K562 (cell line): ENCODE measurements around the gene PCNX2. TPM values are rescaled to one million over a fixed set of nuclear protein-coding genes. Genes with fewer than 3 reads are reported as not detected.

Experiments used
- ATAC-seq: fragments of 200-7000 bp; cut with Tn5 transposase; 3 replicates; pipeline ENCODE4 v1.9.1; 2020; ENCODE audit warnings: moderate library complexity
- BruUV-seq: library from RNA; stranded (reverse); fragments of 400-500 nt; replicated peaks from 2 replicates; lab custom pipeline; 2021; lab: Mats Ljungman, UMichigan
- CTCF ChIA-PET: fragments of 300-600 bp; formaldehyde crosslinking; extraction: SDS; loops from one replicate; lab custom pipeline; 2021; ENCODE audit warnings: low intra/inter-chr PET ratio; lab: Yijun Ruan, JAX
- POLR2A ChIA-PET: fragments of 300-600, 350-650 bp; sonication (Branson Sonifier 250); formaldehyde crosslinking; extraction: SDS; loops from one replicate; lab custom pipeline; 2021; ENCODE audit warnings: antibody characterized with exemption, inconsistent platforms; lab: Yijun Ruan, JAX
- DNase-seq, 4 experiments: peaks; one replicate each; pipeline versions ENCODE4 v3.0.0 to v3.0.0-alpha.2; 2011 to 2018; ENCODE audit warnings: low spot score in 3 of 4, mixed read lengths in 3 of 4; ENCODE audit errors: extremely low read depth in 1 of 4
- FAIRE-seq: peaks from 2 replicates; lab custom pipeline; 2011; peaks lifted over from hg19 to GRCh38; lab: Jason Lieb, UNC
- H2AFZ ChIP-seq: 2 replicates; pipeline ENCODE4 v1.6.0; 2011; ENCODE audit warnings: low read depth, low read length, control low read depth, inconsistent platforms
- H3K27ac ChIP-seq: fragments of 200-600 bp; 3 replicates; pipeline ENCODE4 v1.8.0; 2011; ENCODE audit warnings: low read depth, mild to moderate bottlenecking, control low read depth, inconsistent platforms, low read length, moderate library complexity, mixed read lengths; ENCODE audit errors: extremely low read depth
- H3K27me3 ChIP-seq, 2 experiments: fragments of 300-600 bp in 1 of 2; 2 replicates in 1 of 2; 3 replicates in 1 of 2; pipeline versions ENCODE4 v1.6.0 to v1.8.0; 2011; ENCODE audit warnings: inconsistent platforms in 2 of 2, low read length in 2 of 2, mild to moderate bottlenecking in 1 of 2, mixed read lengths in 1 of 2, moderate library complexity in 1 of 2; ENCODE audit not compliant: control insufficient read depth in 2 of 2, insufficient read depth in 2 of 2
- H3K36me3 ChIP-seq: fragments of 300-600 bp; 3 replicates; pipeline ENCODE4 v1.8.0; 2011; ENCODE audit warnings: mild to moderate bottlenecking, low read length, inconsistent platforms; ENCODE audit not compliant: control insufficient read depth, insufficient read depth
- H3K4me1 ChIP-seq, 2 experiments: fragments of 200-600 bp in 1 of 2; replicated peaks in 1 of 2; 2 replicates in 1 of 2; 3 replicates in 1 of 2; pipeline versions ENCODE4 v1.5.1 to v1.8.0; 2011; ENCODE audit warnings: inconsistent platforms in 2 of 2, low read length in 2 of 2, mild to moderate bottlenecking in 1 of 2, mixed read lengths in 1 of 2, moderate library complexity in 1 of 2; ENCODE audit not compliant: control insufficient read depth in 2 of 2, insufficient read depth in 2 of 2
- H3K4me2 ChIP-seq: 2 replicates; pipeline ENCODE4 v1.6.1; 2011; ENCODE audit warnings: low read length, control low read depth, inconsistent platforms, mixed read lengths; ENCODE audit not compliant: insufficient read depth
- H3K4me3 ChIP-seq: fragments of 200-600 bp; sonication (generic), shearing (Covaris generic); 2 replicates; pipeline ENCODE4 v1.5.1; 2016; ENCODE audit warnings: control low read depth, inconsistent platforms
- H3K79me2 ChIP-seq: fragments of 200-600 bp; 3 replicates; pipeline ENCODE4 v1.8.0; 2011; ENCODE audit warnings: low read length, inconsistent platforms; ENCODE audit not compliant: control insufficient read depth, insufficient read depth
- H3K9ac ChIP-seq, 2 experiments: 2 replicates each; pipeline versions ENCODE4 v1.6.0 to v1.6.1; 2011; ENCODE audit warnings: low read depth in 2 of 2, low read length in 2 of 2, control low read depth in 1 of 2, inconsistent platforms in 1 of 2, mild to moderate bottlenecking in 1 of 2, mixed read lengths in 1 of 2; ENCODE audit not compliant: insufficient read depth in 1 of 2
- H3K9me1 ChIP-seq: one replicate; pipeline ENCODE4 v1.6.0; 2011; ENCODE audit warnings: inconsistent platforms, mild to moderate bottlenecking, low read length, moderate library complexity; ENCODE audit not compliant: control insufficient read depth, insufficient read depth
- H3K9me3 ChIP-seq: replicated peaks from 2 replicates; pipeline ENCODE4 v1.5.1; 2011; ENCODE audit warnings: low read depth, low read length, inconsistent platforms; ENCODE audit not compliant: control insufficient read depth, insufficient read depth
- H4K20me1 ChIP-seq: replicated peaks from 2 replicates; pipeline ENCODE4 v1.6.1; 2011; ENCODE audit warnings: low read length, inconsistent platforms, mixed read lengths; ENCODE audit not compliant: control insufficient read depth, insufficient read depth
- ETV5 ChIP-seq: sonication (generic); formaldehyde crosslinking; IDR thresholded peaks from 2 replicates; pipeline ENCODE4 v1.4.0; 2020; ENCODE audit warnings: low read depth, mild to moderate bottlenecking, missing genetic modification reagents
- ETV6 ChIP-seq, 3 experiments: fragments of 150-350 bp in 1 of 3; sonication (generic) in 1 of 3; formaldehyde crosslinking in 1 of 3; IDR thresholded peaks; 2 replicates each; pipeline versions ENCODE4 v1.6.1 to v1.8.0; 2014 to 2022; ENCODE audit warnings: borderline replicate concordance in 2 of 3, low read depth in 2 of 3, antibody characterized with exemption in 1 of 3, low read length in 1 of 3, mild to moderate bottlenecking in 1 of 3, missing genetic modification reagents in 1 of 3
- ZFP1 ChIP-seq: fragments of 450-650 bp; formaldehyde crosslinking; IDR thresholded peaks from 2 replicates; pipeline ENCODE4 v1.4.0; 2020; ENCODE audit warnings: mild to moderate bottlenecking, mixed read lengths
- ZNF445 ChIP-seq: fragments of 250-450 bp; sonication (Bioruptor Pico); IDR thresholded peaks from 2 replicates; pipeline ENCODE4 v1.4.0; 2020; ENCODE audit warnings: low read depth, mild to moderate bottlenecking, moderate library complexity
- WGBS: fragments of 100-300 bp; shearing (Covaris generic); methylation state at CpG from one replicate; pipeline ENCODE4 v1.1.6; 2016; ENCODE audit warnings: low coverage, mixed read lengths; ENCODE audit not compliant: insufficient coverage; ENCODE audit errors: missing lambda C conversion rate; 5-methylcytosine and 5-hydroxymethylcytosine counted together
- in situ Hi-C: fragments of 300-500 bp; cut with MboI; formaldehyde crosslinking; loops from 4 replicates; pipeline ENCODE4 v1.15.0; 2018; ENCODE audit warnings: inconsistent platforms, mixed read lengths
- intact Hi-C: fragments of 100-400 bp; cut with micrococcal nuclease; formaldehyde crosslinking; loops from 2 replicates; pipeline ENCODE4 v1.14.2; 2022
- polyA plus RNA-seq, 8 experiments: library from polyadenylated mRNA; depleted of rRNA in 4 of 8; stranded (reverse) in 5 of 8; unstranded in 3 of 8; fragments of >200 nt; fragmentation: Nextera tagmentation in 2 of 8; fragmentation: Illumina TruSeq in 1 of 8; extraction: Ambion mirVana in 2 of 8; extraction: Trizol in 1 of 8; gene quantifications; 2 replicates each; pipeline versions ENCODE4 v1.2.1 to v1.2.3, GENCODE V29; 2011 to 2014; ENCODE audit warnings: inconsistent platforms in 1 of 8, missing spikeins in 1 of 8
- total RNA-seq, 7 experiments: library from RNA; depleted of rRNA in 6 of 7; stranded (reverse); fragments of >200 nt in 6 of 7; fragmentation: Illumina TruSeq in 2 of 7; extraction: Trizol in 2 of 7; gene quantifications; 2 replicates each; pipeline versions ENCODE4 v1.2.1 to v1.2.3, GENCODE V29; 2011 to 2021; ENCODE audit warnings: low replicate concordance in 1 of 7
- TF ChIP-seq, protein P1 (sequence below): IDR thresholded peaks from 2 replicates; pipeline ENCODE4 v1.6.1; 2016; ENCODE audit warnings: missing genetic modification characterization, missing compliant biosample characterization

PCNX2 gene
- total and polyA plus RNA-seq, 9 of the 15 experiments (the other 6 are each of a cell fraction or from before 2014, with no cell fraction given), result 0.07 to 0.33 TPM; not detected in 7

DNA sequence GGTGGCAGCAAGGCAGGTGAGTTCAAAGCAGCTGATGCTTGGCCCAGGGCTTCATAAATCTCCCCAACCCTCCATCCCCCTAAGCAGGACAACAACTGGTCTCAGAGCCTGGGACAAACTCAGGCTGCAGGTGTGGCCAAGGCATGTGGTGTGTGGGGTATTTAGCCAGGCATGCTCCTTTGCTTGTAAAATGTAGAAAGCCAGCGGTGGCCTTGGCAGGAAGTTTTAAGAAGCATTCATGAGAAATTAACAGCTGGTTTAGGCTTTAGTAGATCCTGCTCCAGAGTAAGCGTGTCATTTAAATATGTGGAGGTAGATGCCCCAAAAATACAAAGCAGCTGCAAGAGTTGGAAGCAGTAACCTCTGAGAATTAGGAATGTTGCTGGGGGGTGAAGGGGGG, 300.3 kb downstream of the PCNX2 start:
- WGBS, result 0% methylated on average over 2 of the region's 2 CpGs
- no peak overlapping the region for H3K9ac ChIP-seq
- intact Hi-C loops (no loop called here), in situ Hi-C loops (no loop called here)
- no peaks in the 10 kb centered on the region for H3K9me3 ChIP-seq
- FAIRE-seq, result no peak
- H3K27me3 ChIP-seq, result peaks cover 10 to 43% of the 10 kb centered on the region in 2 experiments; a peak in 4 of 5 replicates
- no peak overlapping the region for H2AFZ ChIP-seq
- CTCF ChIA-PET, result no interaction called here
- H3K4me2 ChIP-seq, result no peak overlapping the region
- POLR2A ChIA-PET, result no interaction called here
- H3K4me1 ChIP-seq, result no peaks in the 10 kb centered on the region; a peak in 1 of 5 replicates
- no peak for DNase-seq
- no peaks in the 10 kb centered on the region for H3K79me2 ChIP-seq
- ATAC-seq, result no peak
- no peaks in the 10 kb centered on the region for H3K9me1 ChIP-seq
- TF ChIP-seq ETV5 (no peak), ZFP1 (CRISPR knock-in tag) (no peak), ZNF445 (no peak), ETV6 (IDR thresholded peaks at IDR 0.05; ENCODE audit: borderline replicate concordance in 1 of 2, low read depth in 2 of 2, low read length in 1 of 2) (no peak), ETV6 (CRISPR knock-in tag; IDR thresholded peaks at IDR 0.05; ENCODE audit: borderline replicate concordance) (no peak)
- TF ChIP-seq, protein P1, sequence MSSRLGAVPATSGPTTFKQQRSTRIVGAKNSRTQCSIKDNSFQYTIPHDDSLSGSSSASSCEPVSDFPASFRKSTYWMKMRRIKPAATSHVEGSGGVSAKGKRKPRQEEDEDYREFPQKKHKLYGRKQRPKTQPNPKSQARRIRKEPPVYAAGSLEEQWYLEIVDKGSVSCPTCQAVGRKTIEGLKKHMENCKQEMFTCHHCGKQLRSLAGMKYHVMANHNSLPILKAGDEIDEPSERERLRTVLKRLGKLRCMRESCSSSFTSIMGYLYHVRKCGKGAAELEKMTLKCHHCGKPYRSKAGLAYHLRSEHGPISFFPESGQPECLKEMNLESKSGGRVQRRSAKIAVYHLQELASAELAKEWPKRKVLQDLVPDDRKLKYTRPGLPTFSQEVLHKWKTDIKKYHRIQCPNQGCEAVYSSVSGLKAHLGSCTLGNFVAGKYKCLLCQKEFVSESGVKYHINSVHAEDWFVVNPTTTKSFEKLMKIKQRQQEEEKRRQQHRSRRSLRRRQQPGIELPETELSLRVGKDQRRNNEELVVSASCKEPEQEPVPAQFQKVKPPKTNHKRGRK (tag), result no peak
- no peaks in the 10 kb centered on the region for H3K36me3 ChIP-seq
- H3K4me3 ChIP-seq, result no peak overlapping the region
- H3K27ac ChIP-seq, result no peak overlapping the region
- no peaks in the 10 kb centered on the region for H4K20me1 ChIP-seq
- no TSS peak for BruUV-seq
